Umbilical cord (tissue), 2 donors: ENCODE data around the gene RETSAT. TPM values are rescaled to one million over a fixed set of nuclear protein-coding genes. Genes with fewer than 3 reads are reported as not detected.
"Not testable (repeated sequence)": the region's sequence is repeated elsewhere in the genome, so short reads cannot be mapped to it uniquely, and the experiment has no call there.

Experiments
- DNase-seq: peaks from one replicate; pipeline ENCODE4 v3.0.0-alpha.2; 2015; ENCODE audit warnings: low spot score
- total RNA-seq: library from RNA; depleted of rRNA; stranded (reverse); fragments of >200 nt; gene quantifications from one replicate; pipeline ENCODE4 v1.2.3, GENCODE V29; 2014; ENCODE audit warnings: low replicate concordance; ENCODE audit not compliant: insufficient read depth

The RETSAT gene
- total RNA-seq = 55.1 TPM

- peak; percentile 100 for DNase-seq
Measured at GRCh38 chr2:85354286-85355072, at the start of gene RETSAT, which contains the start of gene ELMOD3. RETSAT (minus strand) TSS chr2:85354528; CDS start chr2:85354507, 21 bp downstream. ELMOD3 (plus strand) TSS chr2:85354769; CDS start chr2:85357199, 2,430 bp downstream.

DNA sequence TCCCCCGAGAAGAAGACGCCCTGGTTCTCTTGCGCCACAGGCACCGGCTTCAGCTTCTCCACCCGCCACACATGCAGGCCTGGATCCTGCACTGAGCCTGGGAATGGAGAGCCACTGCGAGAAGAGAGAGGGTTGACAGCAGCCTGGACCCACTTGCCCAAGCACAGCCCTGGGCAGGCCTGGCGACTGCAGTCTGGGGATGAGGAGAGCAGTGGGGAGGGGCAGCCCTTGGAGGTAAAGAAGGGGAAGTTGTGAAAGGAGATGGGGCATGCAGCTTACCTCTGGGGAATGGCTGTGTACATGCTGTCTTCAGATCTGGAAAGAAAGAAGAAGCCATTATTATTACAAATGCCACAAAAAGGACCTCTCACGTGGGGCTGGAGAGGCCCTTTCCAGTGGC lies 47.5 kb upstream of the RETSAT start:
- DNase-seq = no peak

- no peak for DNase-seq
Measured at GRCh38 chr2:85401464-85401805, 47.1 kb upstream of the RETSAT start.

DNA sequence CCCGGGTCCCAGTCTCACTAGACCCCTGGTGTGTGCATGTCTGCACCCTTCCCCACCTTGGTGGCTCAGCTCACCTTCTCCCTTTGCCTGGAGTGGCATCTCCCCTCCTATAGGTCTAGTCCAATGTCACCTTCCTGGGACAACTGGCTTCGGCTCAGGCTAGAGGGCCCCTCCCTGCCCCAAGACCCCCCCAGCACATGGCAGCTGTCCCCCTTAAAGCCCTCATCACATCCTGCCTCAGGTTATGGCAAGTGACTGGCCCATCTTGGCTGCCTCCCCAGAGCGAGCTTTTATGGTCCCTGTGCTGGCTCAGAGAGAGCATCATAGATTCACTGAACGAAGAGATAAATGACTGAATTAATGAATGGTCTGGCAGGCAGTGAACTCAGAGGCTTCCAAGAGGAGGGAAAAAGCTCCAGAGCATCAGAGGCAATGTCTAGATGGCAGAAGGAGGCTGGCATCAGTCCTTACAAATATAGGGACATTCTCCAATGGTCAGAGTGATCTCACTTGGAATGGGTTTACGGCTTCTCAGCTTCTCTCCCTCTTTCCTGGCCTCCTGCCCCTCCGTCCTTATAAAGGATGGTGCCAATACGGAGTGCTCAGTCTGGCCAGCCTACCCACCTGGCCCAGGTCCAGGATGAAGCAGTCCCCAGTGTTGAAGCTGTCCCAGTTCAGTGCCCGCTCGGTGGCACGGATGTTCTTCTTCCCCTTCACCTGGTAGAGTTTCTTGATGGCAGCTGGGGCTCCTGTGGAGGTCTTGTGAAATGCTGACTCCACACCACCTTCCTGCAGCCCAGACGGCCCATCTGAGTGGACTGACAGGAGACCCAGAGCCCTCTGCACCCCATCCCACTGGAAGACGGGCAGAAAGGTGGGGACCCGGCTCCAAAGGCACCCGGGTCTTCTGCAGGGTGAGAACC lies 46.5 kb upstream of the RETSAT start:
- DNase-seq = no peak

- no peak for DNase-seq
Measured at GRCh38 chr2:85400023-85400422, 45.7 kb upstream of the RETSAT start.

DNA sequence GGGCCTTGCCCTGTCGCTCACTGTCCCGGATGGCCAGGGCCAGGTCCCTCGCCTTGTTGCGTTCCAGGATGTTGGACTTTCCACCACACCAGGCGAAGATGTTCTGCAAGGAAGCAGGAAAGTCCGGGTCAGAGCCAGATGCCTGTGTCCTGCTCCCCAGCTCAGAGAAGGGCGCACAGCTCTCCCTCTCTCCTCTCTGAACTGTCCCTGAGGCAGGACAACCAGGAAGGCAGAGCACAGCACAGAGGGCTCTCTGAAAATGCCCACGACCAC lies 44.8 kb upstream of the RETSAT start:
- DNase-seq = no peak

GRCh38 chr2:85398426-85399182 lies 44.3 kb upstream of the RETSAT start:
- no peak for DNase-seq

GRCh38 chr2:85397925-85398331 lies 43.6 kb upstream of the RETSAT start:
- no peak for DNase-seq

DNA sequence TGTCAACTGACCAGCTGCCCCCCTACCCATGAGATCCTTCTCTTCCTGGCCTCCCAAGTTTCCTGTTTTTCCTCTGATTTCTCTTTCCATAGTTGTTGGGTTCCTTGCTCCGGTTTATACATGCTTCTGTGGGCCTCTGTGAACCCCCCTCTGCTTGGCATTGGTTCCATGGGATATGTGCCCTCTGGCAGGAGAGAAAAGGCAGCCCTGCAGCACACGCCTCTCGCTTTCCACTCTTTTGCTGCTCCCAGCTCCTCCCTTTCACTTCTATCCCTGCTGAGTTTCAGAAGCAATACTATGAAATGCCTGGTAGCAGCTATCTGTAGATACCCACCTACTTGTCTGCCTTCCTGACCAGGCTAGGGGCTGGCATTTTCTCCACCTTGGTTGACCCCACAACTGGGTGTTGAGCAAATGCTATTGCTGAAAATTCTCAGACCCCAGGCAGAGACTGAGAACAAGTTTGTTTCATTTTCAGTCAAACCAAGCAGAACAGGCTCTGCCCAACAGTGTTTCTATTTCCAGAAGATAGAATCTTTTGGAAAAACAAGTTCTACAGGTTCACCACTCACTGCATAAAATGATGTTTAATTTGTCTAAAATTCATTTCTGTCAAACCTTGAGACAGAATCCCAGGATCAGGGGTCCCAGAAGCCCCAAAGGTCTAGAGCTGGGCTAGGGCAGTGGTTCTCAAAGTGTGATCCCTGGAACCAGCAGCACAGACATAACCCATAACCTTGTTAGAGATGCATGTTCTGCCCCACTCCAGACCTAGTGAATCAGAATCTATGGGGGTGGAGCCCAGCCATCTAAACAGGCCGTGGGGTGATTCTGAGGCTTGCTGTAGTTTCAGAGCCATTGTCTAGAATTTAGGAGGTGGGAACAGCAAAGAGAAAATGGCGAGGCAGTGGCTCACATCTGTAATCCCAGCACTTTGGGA lies 42.5 kb upstream of the RETSAT start:
- no peak for DNase-seq

DNA sequence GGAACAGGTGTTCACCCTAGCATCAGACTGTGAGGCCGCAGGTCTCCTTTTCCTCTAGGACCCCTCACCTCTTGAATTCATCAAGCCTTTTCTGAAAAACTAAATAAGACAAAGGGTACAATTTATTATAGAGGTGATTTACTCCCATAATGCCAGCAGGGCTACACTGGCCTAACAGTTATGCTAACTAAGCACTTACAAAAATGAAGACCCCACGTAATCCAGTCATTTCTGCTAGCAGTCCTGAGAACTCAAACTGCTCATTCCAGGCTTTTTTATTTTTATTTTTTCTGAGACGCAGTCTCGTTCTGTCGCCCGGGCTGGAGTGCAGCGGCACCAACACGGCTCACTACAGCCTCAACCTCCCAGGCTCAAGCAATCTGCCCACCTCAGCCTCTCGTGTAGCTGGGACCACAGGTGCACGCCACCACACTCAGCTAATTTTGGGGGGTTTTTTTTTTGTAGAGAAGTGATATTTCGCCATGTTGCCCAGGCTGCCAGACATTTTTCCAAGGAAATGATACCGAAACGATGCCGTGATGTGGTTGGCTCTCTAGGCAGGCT lies 41.7 kb upstream of the RETSAT start:
- no peak for DNase-seq

DNA sequence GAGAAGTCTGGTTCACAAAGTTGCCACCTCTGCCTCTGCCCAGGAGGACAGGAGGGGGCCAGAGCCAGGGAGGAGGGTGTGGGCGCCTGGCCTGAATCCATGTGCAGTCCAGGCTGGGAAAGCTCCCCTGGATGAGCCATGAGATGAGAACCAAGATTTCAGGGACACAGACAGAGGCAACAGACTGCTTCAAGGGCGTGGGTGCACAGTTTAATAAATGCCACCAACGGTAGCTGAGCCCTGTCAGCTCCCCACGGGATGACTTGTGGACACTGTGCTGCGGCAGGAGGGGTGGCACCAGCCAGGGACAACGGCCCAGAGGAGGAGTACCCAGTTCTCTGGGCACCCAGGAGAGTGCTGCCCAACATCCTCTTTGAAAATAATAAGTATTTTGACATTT lies 40.6 kb upstream of the RETSAT start:
- no peak for DNase-seq

- DNase-seq = no peak
Measured at GRCh38 chr2:85394261-85394681, 39.9 kb upstream of the RETSAT start.

DNA sequence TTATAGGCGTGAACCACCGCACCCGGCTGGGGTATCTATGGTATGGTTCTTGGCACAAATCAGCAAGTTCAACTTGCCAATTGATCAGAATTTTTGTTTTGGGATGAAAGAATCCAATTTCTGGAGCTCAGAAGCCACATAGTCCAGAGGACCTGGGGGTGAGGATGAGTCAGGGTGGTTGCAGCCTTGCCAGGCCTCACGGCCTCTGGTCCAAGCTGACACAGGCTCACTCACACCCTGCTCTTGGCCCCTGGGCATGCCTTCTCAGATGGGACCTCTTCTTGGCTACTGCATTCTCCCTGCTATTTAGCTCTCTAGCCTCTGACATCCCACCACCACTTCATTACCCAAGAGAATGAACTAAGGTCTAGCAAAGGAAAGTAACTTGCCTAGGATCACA lies 39.5 kb upstream of the RETSAT start:
- no peak for DNase-seq

- DNase-seq = peak; percentile 57
Measured at GRCh38 chr2:85390941-85391669, 36.8 kb upstream of the RETSAT start.

GRCh38 chr2:85388878-85389538 lies 34.7 kb upstream of the RETSAT start:
- DNase-seq = no peak

GRCh38 chr2:85387754-85388153 lies 33.4 kb upstream of the RETSAT start:
- no peak for DNase-seq

- no peak for DNase-seq
Measured at GRCh38 chr2:85385746-85386145, 31.4 kb upstream of the RETSAT start.

DNA sequence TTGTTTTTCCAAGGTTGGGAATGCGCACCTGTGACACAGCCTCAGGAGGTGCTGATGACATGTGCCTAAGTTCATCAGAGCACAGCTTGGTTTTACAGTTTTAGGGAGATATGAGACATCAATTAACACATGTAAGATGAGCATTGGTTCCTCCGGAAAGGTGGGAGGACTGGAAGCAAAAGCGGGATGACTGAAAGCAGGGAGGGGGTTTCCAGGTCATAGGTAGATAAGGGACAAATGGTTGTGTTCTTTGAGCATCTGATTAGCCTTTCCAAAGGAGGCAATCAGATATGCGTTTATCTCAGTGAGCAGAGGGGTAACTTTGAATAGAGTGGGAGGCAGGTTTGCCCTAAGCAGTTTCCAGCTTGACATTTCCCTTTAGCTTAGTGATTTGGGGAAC lies 29.5 kb upstream of the RETSAT start:
- DNase-seq = no peak

GRCh38 chr2:85383151-85383550 lies 28.8 kb upstream of the RETSAT start:
- DNase-seq = not testable (repeated sequence)
